ENCODE measurements around the gene RBM11.

DNA sequence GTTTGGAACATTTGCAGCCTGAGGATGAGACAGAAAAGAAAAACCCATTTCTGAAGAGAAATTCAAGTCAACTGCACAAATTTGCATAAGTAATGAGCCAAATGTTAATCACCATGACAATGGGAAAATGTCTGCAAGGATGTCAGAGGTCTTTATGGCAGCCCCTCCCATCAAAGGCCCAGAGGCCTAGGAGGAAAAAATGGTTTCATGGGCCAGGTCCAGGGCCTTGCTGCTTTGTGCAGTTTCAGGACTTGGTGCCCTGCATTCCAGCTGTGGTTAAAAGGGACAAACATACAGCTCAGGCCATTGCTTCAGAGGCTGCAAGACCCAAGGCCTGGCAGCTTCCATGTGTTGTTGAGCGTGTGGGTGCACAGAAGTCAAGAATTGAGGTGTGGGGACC is 13.4 kb downstream of the RBM11 start:
- TF ChIP-seq, protein P1, sequence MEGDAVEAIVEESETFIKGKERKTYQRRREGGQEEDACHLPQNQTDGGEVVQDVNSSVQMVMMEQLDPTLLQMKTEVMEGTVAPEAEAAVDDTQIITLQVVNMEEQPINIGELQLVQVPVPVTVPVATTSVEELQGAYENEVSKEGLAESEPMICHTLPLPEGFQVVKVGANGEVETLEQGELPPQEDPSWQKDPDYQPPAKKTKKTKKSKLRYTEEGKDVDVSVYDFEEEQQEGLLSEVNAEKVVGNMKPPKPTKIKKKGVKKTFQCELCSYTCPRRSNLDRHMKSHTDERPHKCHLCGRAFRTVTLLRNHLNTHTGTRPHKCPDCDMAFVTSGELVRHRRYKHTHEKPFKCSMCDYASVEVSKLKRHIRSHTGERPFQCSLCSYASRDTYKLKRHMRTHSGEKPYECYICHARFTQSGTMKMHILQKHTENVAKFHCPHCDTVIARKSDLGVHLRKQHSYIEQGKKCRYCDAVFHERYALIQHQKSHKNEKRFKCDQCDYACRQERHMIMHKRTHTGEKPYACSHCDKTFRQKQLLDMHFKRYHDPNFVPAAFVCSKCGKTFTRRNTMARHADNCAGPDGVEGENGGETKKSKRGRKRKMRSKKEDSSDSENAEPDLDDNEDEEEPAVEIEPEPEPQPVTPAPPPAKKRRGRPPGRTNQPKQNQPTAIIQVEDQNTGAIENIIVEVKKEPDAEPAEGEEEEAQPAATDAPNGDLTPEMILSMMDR (conservative IDR thresholded peaks at IDR 0.05; ENCODE audit: low read length): no peak
- TF ChIP-seq EZH2phosphoT487 (IDR thresholded peaks at IDR 0.05; ENCODE audit: borderline replicate concordance, low read depth, low read length): no peak
